Measurements from ENCODE around the gene COL17A1.

GRCh38 chr10:104053201-104053600, 32.5 kb downstream of the COL17A1 start:
- TF ChIP-seq CBX1 (IDR thresholded peaks at IDR 0.05; ENCODE audit: low read depth), result no peak
- TF ChIP-seq ZNF316 (IDR thresholded peaks at IDR 0.05), result no peak
- no peak for TF ChIP-seq MAZ (CRISPR knock-in tag; conservative IDR thresholded peaks at IDR 0.05 in 1 of 2, IDR thresholded peaks at IDR 0.05 in 1 of 2)
- TF ChIP-seq HDAC6 (IDR thresholded peaks at IDR 0.05; ENCODE audit: low read depth, low read length), result no peak
- no peak for TF ChIP-seq POLR2A (conservative IDR thresholded peaks at IDR 0.05)
- no peak for TF ChIP-seq KDM1A (IDR thresholded peaks at IDR 0.05)
- no peak for TF ChIP-seq ZNF717 (CRISPR knock-in tag; IDR thresholded peaks at IDR 0.05)
- no peak for TF ChIP-seq ELK1 (CRISPR knock-in tag; IDR thresholded peaks at IDR 0.05)
- TF ChIP-seq NCOR1 (IDR thresholded peaks at IDR 0.05), result no peak
- TF ChIP-seq ATF6 (CRISPR knock-in tag; IDR thresholded peaks at IDR 0.05), result no peak
- TF ChIP-seq POLR2B (IDR thresholded peaks at IDR 0.05; ENCODE audit: low read depth, partially characterized antibody), result no peak
- TF ChIP-seq ZNF175 (CRISPR knock-in tag; IDR thresholded peaks at IDR 0.05; ENCODE audit: low read depth), result no peak
- no peak for TF ChIP-seq U2AF2 (optimal IDR thresholded peaks at IDR 0.05; ENCODE audit: low read depth, low read length)
- TF ChIP-seq EP300 (IDR thresholded peaks at IDR 0.05; ENCODE audit: low read length), result no peak
